ENCODE data around the gene CIDEC. TPM values are rescaled to one million over a fixed set of nuclear protein-coding genes. Genes with fewer than 3 reads are reported as not detected.

The CIDEC gene
- total and polyA plus RNA-seq, 2 of the 13 experiments (the other 11 are each of a cell fraction or from before 2014, with no cell fraction given) = 2.5 to 10.4 TPM

- 0 out of 2 replicates have a peak, but pooled peaks have one; percentile 43 for TF ChIP-seq KDM5B (CRISPR knock-in tag; IDR thresholded peaks at IDR 0.05; ENCODE audit: borderline replicate concordance)
- TF ChIP-seq ZNF777 (CRISPR knock-in tag; IDR thresholded peaks at IDR 0.05) = no peak
- no peak for TF ChIP-seq ZNF441 (CRISPR knock-in tag; IDR thresholded peaks at IDR 0.05; ENCODE audit: borderline replicate concordance)
- 0 out of 2 replicates have a peak, but pooled peaks have one; percentile 36 for TF ChIP-seq RAD21 (CRISPR knock-in tag; IDR thresholded peaks at IDR 0.05)
- TF ChIP-seq HBP1 (CRISPR knock-in tag; IDR thresholded peaks at IDR 0.05; ENCODE audit: low read depth) = no peak
- TF ChIP-seq DPF2 (CRISPR knock-in tag; IDR thresholded peaks at IDR 0.05; ENCODE audit: borderline replicate concordance, low read depth) = no peak
- no peak for TF ChIP-seq ZEB1 (IDR thresholded peaks at IDR 0.05; ENCODE audit: insufficient replicate concordance, low read depth)
Observed at GRCh38 chr3:9826815-9827573, 53.1 kb downstream of the CIDEC start (continued).

- ChIA-PET POLR2A (no interaction called here), CTCF (ENCODE audit: low intra/inter-chr PET ratio, low total read pairs) (no interaction called here)
- Histone ChIP-seq H3K36me3 (replicated peaks in 1 of 2; ENCODE audit: control insufficient read depth in 1 of 2, insufficient read depth in 2 of 2, low read length in 2 of 2) (peaks cover 6% of the 10 kb centered on the region in 2 experiments; a peak in 3 of 5 replicates), H2AFZ (ENCODE audit: low read length) (no peak overlapping the region), H3K9me3 (ENCODE audit: low read length) (no peaks in the 10 kb centered on the region), H3K27me3 (ENCODE audit: control insufficient read depth in 1 of 2, insufficient read depth in 2 of 2, low read length in 2 of 2) (no peaks in the 10 kb centered on the region), H3K4me2 (ENCODE audit: low read depth, low read length) (no peak overlapping the region), H3K27ac (ENCODE audit: extremely low read length, insufficient read depth, low read length) (no peak overlapping the region), H3K4me3 (replicated peaks in 1 of 3; ENCODE audit: insufficient read depth in 1 of 3, low read depth in 2 of 3, low read length in 3 of 3) (no peak overlapping the region), H3K9ac (ENCODE audit: insufficient read depth, low read depth, low read length) (no peak overlapping the region), H3K79me2 (ENCODE audit: insufficient read depth, low read length) (no peaks in the 10 kb centered on the region), H4K20me1 (ENCODE audit: insufficient read depth, low read length) (no peaks in the 10 kb centered on the region), H3K4me1 (ENCODE audit: insufficient read depth, low read length) (no peaks in the 10 kb centered on the region)
- intact Hi-C loops (cut with micrococcal nuclease; ENCODE audit: unreplicated experiment) (no loop called here), in situ Hi-C loops (cut with HindIII; ENCODE audit: extremely low pct_ligation_motif_present, low pct_unique_long_range_greater_than_20kb) (no loop called here)
- ATAC-seq (no peak), FAIRE-seq (no peak), DNase-seq (ENCODE audit: low spot score) (no peak)
- 95% methylated on average over 9 of the region's 14 CpGs for WGBS (ENCODE audit: low lambda C conversion rate)
- BruUV-seq (replicated peaks) = no TSS peak
- TF ChIP-seq ZNF7 (CRISPR knock-in tag; IDR thresholded peaks at IDR 0.05) (no peak), AGO2 (optimal IDR thresholded peaks at IDR 0.05; ENCODE audit: low read depth, low read length) (peak; percentile 53)
Observed at GRCh38 chr3:9825451-9826040, 54.5 kb downstream of the CIDEC start.

Measured in HepG2 (cell line).